ENCODE results near the gene RPTN.

DNA sequence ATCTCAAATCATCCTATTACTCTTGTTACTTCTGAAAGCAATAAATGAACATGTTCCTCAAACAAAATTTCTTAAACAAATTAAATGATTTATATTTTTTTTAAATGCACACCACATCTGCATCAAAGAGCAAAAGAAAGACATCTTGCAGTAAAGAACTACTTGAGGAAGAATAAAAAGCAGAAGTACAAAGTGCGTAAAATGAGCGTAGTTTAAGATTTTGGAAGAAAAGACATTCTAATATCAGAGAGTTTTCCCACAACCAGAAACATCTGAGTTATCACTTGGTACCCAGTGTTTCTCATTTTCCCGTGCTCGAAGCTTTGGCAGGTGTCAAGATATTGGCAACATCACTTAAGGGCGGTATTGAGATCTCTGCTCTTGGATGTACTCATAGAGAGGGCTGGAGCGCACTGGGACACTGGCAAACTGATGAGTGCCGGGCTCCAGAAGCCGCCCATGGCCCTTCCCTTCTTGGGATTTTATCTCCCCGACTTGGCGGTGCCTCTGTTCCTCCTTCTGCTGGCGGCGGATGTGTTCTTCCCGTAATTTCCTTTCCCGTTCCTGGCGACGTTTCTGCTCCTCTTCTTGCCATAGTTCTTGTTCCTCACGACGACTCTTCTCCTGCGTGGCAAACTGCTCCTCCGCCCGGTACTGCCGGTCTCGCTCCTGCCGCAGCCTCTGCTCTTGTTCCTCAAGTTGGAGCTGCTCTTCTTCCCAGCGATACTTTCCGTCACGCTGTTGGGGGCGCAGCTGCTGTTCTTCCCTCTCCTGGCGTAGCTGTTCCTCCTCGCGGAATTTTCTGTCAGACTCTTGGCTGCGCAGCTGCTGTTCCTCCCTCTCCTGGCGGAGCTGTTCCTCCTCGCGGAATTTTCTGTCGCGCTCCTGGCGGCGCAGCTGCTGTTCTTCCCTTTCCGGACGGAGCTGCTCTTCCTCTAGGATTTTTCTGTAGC, 51.7 kb downstream of the RPTN start:
- TF ChIP-seq ZNF384 (IDR thresholded peaks at IDR 0.05) (no peak), SP1 (IDR thresholded peaks at IDR 0.05) (no peak), FOXK2 (IDR thresholded peaks at IDR 0.05) (no peak), ELF4 (IDR thresholded peaks at IDR 0.05) (no peak), BHLHE40 (IDR thresholded peaks at IDR 0.05; ENCODE audit: borderline replicate concordance) (no peak), FOXM1 (IDR thresholded peaks at IDR 0.05; ENCODE audit: borderline replicate concordance) (no peak), SUZ12 (IDR thresholded peaks at IDR 0.05) (no peak), NFRKB (IDR thresholded peaks at IDR 0.05) (no peak)
